ENCODE results near the gene PLCH2.

PLCH2 gene

GRCh38 chr1:2479186-2479585 is 3.1 kb downstream of the PLCH2 start:
- DNase-seq: no peak

- DNase-seq: no peak
These were observed 3.5 kb downstream of the PLCH2 start for GRCh38 chr1:2479618-2480017.

GRCh38 chr1:2480236-2480985 is 4.3 kb downstream of the PLCH2 start:
- DNase-seq: no peak

- no peak for DNase-seq
These were observed 4.9 kb downstream of the PLCH2 start for GRCh38 chr1:2480986-2481364.

GRCh38 chr1:2481885-2482284 is 5.8 kb downstream of the PLCH2 start:
- no peak for DNase-seq

- no peak for DNase-seq
These were observed 6.5 kb downstream of the PLCH2 start for GRCh38 chr1:2482588-2482987.

GRCh38 chr1:2483026-2483425 is 6.9 kb downstream of the PLCH2 start:
- DNase-seq: no peak

GRCh38 chr1:2483970-2484369 is 7.9 kb downstream of the PLCH2 start:
- no peak for DNase-seq

GRCh38 chr1:2486041-2486440 is 10.0 kb downstream of the PLCH2 start:
- DNase-seq: no peak

- DNase-seq: no peak
These were observed 10.5 kb downstream of the PLCH2 start for GRCh38 chr1:2486558-2486957.

- DNase-seq: no peak
These were observed 12.6 kb downstream of the PLCH2 start for GRCh38 chr1:2488688-2489087.

- no peak for DNase-seq
These were observed 13.5 kb downstream of the PLCH2 start for GRCh38 chr1:2489615-2490014.

- DNase-seq: no peak
These were observed 16.0 kb downstream of the PLCH2 start for GRCh38 chr1:2492091-2492490.

- no peak for DNase-seq
These were observed 17.1 kb downstream of the PLCH2 start for GRCh38 chr1:2493218-2493617.

- no peak for DNase-seq
These were observed 17.7 kb downstream of the PLCH2 start for GRCh38 chr1:2493691-2494322.

GRCh38 chr1:2494323-2494693 is 18.2 kb downstream of the PLCH2 start:
- DNase-seq: no peak

- no peak for DNase-seq
These were observed 18.9 kb downstream of the PLCH2 start for GRCh38 chr1:2495026-2495425.

- no peak for DNase-seq
These were observed 19.5 kb downstream of the PLCH2 start for GRCh38 chr1:2495546-2495945.

- no peak for DNase-seq
These were observed 20.1 kb downstream of the PLCH2 start for GRCh38 chr1:2496087-2496622.

- no peak for DNase-seq
These were observed 20.7 kb downstream of the PLCH2 start for GRCh38 chr1:2496746-2497145.

GRCh38 chr1:2497891-2498290 is 21.8 kb downstream of the PLCH2 start:
- DNase-seq: no peak

GRCh38 chr1:2498648-2499047 is 22.6 kb downstream of the PLCH2 start:
- DNase-seq: no peak

GRCh38 chr1:2499260-2499659 is 23.2 kb downstream of the PLCH2 start:
- no peak for DNase-seq

GRCh38 chr1:2499986-2500596 is 24.0 kb downstream of the PLCH2 start:
- DNase-seq: no peak

Measured in stimulated activated CD4-positive, alpha-beta T cell treated with anti-CD3 and anti-CD28 coated beads, Interleukin-15, amount 100 ng/mL, for 24 hours (primary cell).